HG03469 (cell line): ENCODE measurements around the gene BMP2K.

Experiments
- ATAC-seq: cut with Tn5 transposase; IDR thresholded peaks from one replicate; pipeline ENCODE4 v1.9.1; 2021; ENCODE audit warnings: mild to moderate bottlenecking, moderate library complexity, moderate number of reproducible peaks; ENCODE audit not compliant: unreplicated experiment

Gene BMP2K

DNA sequence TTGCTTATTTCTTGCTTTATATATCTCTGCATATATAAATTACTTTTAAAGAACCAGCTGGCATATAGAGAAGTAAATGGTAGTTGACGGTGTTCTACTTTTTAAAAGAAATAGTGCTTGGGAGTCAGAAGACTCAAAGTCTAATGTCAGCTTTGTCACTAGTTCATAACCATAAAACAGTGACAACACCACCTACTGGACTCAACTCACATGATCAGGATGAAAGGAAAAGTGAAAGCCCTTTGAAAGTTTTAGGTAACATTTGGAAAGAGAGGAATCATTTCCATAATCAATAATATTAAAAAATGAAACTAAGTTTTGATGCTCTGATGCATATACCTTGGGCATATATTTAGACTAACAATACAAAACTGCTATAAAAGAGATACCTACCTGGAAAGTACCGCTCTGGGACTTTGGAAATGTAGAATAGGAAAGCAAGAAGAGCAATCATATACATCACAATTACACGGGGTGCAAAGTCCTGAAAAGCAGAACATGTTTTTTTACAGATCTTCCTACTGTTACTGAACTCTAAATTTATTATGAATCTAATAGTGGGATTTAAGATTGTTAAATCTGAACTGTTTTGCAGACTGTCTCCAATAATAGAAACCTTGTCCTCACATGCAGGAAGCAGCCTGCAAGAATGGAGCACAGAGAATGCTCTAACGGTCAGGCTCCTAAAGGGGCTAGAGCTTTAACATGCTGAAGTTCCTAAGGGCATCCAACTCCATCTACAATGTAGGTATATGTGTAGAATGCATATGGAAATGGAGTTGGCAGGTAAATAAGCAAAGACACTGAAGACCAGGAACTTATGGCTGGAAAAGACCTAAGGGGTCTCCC lies 147.5 kb downstream of the BMP2K start:
- ATAC-seq = no peak

DNA sequence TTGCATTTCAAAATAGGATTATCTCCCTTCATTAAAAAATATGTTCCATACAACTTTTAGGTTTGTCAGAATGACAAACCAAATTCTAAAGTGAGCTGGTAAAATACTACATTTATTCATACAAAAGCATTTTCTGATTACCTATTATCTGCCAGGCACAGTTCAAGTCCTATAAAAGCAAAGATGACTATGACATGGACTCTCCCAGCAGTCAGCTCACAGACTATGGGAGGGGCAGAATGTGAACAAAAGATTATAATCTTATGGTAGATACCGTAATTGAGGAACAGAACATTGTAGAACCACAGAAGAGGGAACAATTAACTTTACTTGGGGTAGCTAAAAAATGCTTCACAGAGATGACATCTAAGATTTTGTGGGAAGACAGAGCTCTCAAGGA lies 150.7 kb downstream of the BMP2K start:
- ATAC-seq = no peak

DNA sequence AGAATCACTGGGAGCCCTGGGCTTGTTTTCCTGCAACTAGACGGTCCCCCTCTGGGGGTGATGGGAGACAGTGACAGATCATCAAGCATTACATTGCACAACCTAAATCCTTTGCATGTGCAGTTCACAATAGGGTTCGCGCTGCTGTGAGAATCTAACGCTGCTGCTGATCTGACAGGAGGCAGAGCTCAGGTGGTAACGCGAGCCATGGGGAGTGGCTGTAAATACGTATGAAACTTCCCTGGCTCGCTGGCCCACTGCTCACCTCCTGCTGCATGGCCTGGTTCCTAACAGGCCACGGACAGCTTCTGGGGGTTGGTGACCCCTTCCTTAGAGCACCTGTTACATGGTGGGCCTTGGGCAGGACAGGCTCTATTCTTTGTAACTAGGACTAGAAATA lies 152.7 kb downstream of the BMP2K start:
- no peak for ATAC-seq

DNA sequence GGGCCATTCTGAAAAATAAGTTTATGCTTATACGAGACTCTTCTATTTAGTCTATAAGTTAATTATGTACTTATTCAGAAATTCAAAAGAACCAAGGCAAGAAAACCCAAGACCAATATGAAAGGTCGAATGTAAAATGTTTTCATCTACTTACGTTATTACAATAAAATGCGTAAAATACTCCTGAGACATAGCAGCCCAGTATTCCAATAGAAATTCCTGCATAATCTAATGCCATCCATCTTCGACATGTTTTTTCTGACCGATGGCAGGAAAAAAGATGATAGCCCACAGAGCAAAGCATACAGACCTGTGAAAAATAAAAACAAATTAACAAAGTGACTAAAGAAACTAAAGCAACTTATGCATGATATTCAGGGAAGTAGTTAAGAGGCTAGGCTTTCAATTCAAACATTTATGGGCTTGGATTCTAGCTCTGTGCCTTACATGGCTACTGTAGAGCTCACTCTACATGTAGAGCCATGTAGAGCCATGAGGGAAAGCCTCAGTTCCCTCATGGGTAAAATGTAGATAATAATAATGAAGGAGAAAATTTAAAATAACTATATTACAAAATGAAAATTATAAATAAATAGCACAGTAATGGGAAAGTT lies 154.0 kb downstream of the BMP2K start:
- ATAC-seq = no peak

DNA sequence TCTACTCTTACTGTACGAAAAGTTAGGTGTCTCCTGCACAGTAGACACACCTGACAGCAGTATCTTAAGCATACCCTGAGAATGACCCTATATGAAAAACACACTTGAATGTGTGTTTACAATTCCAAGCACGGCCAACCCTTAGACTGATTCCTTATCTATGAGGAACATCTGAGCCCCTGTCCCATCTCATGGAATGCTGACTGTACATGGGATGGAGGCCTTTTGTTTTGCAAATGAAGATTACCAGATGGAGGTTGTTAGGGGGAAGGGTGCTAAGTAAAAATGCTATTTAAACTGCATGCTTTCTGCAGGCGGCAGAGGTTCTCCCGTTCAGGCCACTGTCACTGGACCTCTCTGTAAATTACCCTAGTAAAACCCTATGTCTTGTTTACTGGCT lies 160.8 kb downstream of the BMP2K start:
- no peak for ATAC-seq

DNA sequence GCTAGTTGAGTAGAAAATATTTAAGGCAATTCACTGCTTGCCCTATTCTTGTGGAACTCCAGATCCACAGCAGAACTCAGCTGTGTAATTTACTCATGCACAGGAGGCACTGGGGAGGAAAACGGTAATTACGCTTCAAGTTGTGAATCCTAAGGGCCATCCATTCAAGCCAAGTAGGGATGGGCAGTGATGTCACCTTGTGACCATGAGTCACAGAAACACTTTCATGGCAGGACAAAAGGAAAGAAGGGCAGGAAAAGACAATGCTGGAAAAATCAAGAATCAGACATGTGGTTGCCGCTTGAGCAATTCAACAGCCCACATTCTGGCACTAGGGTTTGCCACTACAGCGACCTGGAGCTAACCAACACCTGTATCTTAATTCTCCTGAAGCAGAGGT lies 161.7 kb downstream of the BMP2K start:
- no peak for ATAC-seq

DNA sequence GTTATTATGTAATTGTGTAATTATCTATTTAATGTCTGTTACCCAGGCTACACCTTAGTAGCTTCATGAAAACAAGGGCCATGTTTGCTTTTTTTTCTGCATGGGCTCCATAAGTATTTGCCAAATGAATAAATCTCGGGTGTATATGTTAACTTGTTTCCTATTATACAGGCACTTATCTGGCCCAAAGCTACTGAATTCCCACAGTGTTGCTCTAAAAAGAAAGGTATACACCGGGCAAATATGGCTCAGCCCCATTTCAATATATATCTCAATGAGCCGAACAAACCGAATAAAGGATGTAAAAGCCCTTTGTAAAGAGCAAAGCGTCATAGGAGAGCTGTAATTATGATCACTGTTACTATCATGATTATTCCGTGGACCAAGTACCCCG lies 162.3 kb downstream of the BMP2K start:
- ATAC-seq = no peak

DNA sequence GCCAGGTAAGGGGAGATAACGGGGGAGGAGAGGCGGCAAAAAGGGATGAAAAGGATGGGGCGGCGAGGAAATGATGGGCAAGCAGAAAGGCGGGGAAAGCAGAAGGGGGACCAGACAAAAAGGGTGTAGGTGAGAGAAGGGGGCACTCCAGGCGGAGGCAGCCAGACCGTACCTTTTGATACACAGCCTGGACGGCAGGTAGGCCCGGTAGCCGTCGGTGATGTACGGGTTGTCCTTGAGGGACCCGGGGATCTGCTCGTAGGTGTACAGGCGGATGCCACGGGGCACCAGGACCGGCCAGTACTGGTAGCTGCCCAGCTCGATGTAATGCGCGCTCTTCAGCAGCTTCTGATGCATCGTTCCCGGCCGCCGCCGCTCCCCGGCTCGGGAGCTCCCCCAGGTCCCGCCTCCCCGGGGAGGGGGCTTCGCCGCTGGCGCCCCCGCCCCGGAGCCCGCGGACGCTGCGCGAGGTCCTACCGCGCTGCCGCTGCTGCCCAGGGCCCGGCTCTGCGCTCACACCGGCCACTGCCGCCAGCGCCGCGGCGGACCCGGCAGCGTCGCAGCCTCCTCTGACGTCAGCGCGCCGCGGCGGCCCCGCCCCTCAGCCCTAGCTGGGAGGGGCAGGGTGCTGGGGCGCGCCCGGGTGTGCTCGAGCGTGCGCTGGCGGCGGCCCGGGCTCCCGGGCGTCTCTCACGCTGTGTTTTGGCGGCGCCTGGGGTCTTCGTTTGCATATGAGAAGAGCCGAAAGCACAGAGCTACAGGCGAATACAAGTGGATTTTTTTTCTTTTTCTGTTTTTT lies 162.9 kb downstream of the BMP2K start, which contains the start of gene PAQR3:
PAQR3 (minus strand) TSS at position 571 of the 799 bp plus-strand sequence; CDS start at position 357, 214 bp downstream.
- peak; percentile 97 for ATAC-seq

DNA sequence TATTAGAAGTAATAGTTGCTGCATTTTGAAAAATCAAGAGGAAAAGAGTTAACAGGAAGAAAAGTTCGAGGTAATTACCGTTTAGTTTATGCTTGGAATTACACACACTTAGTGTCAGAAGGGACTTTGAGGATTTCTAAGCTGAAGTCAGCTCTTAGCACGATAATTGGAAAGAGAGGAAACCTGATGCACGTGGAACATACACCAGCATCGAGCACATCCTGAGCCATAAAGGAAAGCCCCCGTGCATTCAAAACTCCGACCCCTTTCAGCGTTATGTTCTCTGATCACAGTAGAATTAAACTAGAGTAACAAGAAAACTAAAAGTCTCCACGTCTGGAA lies 163.5 kb downstream of the BMP2K start:
- peak; percentile 11 for ATAC-seq

DNA sequence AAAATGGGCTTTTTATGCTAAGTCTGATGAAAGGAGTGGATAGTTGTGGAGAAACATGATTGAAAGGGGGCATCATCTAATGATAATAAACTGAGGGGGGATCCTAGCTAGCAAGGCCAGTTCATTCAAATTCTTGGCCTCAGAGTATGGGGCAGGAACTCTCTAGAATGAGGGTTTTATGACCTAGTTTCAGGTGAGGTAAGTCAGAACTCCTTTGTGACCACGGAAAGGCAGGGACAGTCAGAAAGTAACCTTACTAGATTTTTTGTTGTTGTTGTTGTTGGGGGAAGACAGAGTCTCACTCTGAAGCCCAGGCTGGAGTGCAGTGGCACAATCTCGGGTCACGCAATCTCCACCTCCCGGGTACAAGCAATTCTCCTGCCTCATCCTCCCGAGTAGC lies 164.6 kb downstream of the BMP2K start:
- no peak for ATAC-seq

DNA sequence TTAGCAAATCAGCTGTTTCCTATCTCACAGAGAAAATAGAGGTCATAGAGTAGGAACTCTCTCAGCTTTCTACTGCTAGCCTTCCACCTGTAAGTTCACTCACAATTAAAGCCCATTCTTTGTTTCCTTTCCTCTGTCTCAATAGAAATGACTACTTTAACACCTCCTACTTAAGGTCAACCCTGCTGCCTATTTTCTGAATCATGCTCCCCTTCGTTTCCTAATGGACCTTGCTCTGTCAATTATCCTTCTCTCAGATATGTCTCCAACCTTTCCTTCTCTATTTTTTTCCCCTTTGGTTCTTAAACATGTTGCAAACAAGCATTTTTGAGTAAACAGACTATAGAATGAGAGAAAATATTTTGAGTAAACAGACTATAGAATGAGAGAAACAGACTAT lies 168.2 kb downstream of the BMP2K start:
- no peak for ATAC-seq

DNA sequence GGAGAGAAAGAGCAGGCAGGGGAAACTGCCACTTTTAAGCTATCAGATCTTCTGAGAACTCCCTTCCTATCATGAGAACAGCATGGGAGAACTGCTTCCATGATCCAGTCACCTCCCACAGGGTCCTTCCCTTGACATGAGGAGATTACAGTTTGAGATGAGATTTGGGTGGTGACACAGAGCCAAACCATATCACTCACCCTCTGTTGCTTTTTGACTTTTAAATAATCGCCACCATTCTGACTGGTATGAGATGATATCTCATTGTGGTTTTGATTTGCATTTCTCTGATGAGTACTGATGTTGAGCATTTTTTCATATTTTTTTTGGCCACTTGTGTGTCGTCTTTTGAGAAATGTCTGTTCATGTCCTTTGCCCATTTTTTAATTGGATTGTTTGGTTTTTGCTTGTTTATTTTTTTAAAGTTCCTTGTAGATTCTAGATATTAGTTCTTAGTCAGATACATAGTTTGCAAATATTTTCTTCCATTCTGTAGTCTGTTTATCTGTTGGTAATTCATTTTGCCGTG lies 169.6 kb downstream of the BMP2K start:
- no peak for ATAC-seq

DNA sequence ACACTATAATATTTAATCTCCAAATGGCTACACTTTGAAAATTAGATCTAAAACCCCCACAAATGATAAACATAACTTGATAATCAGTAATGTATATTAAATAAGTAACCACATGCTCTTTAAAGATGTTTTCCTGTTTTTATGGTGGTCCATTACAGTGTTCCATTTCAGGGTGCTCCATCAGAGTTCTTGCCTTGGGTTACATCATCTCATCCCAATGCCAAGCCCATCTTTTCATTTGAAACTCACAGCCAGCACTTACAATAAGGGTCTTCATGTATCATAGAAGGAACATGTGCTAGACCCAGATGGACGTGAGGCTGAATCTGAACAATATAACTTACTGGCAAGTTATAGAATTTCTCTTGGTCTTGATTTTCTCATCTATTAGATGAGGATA lies 173.6 kb downstream of the BMP2K start:
- ATAC-seq = no peak

DNA sequence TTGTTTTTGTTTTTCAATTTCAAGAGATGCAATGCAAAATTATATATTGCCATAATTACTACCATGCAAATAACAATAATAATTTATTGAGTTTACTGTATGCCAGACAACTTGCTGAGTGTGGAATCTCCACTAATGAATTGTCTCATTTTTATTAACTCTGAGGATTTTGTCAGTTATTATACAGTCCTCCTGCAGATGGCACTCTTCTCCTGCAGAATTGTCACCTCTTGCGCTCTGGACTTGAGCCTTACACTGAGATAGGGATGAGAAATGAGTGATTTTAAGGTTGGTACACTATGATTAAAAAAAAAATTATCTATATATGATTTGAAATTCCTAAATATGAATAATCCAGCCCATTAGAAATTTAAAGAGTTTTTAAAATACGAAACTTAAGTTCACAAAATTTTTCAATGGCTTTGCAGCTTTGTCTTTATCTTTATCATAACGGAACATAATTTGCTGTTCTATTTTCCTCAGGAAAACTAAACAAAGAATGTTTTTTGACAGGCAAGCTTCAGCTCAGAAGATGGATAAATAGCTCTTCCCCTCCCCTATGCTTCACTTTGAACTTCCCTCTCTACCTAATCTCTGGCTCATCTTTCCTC lies 175.8 kb downstream of the BMP2K start:
- ATAC-seq = peak; percentile 66

DNA sequence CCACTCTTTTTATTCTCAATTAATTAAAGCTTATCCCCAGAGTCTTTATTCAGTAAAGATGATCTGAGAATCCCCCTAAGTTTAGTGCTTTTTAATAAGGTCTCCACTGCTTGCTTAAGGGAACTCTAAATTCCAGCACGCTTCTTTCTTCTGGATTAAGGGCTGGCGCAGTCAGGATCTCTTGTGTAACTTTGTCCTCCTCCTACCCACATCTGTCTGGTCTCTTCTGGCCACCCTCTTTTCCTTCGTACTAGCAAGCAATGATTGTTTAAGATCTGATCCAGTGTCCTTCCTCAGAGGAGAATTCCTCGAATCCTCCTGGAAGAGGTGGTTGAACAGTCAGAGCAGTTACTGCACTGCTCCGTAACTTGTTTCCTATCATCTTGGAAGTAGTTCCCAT lies 177.1 kb downstream of the BMP2K start:
- no peak for ATAC-seq

DNA sequence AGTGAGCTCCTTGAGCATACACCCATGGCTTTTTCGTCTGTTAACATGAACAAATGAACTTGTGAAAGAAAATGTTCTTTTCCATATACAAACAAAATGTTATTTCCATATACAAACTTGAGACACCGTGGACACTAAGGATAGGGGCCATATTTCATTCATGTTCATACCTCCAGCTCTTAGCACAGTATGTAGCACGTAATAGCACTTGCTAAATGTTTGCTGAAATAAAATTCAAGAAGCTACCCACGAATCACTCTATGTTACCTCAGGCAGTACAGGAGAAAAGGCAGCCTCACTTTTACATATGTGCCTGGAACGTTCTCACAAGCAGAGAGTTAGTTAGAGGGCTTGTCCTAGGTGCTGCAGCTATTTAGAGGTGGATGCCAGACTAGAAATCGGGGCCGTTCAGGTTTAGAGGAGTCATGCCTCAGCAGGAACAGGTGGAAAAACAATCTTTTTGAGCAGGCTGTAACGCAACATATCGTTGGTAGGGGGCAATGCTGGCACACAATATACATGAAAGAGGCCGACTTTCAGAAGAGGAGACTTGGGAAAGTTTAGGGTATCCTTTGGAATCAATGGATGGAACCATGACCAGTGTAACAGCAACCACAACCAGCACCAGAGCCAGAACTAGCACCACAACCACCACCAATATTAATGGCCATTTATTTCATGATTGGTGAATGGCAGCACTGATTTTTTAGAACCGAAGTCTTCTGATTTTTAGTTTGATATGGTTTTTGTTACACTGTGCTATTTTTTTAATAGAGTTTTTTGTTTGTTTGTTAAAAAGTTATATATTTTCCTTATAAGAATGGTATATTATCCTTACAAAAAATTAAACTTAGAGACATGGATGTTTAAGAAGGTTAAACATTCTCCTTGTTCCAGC lies 177.9 kb downstream of the BMP2K start:
- ATAC-seq = no peak

DNA sequence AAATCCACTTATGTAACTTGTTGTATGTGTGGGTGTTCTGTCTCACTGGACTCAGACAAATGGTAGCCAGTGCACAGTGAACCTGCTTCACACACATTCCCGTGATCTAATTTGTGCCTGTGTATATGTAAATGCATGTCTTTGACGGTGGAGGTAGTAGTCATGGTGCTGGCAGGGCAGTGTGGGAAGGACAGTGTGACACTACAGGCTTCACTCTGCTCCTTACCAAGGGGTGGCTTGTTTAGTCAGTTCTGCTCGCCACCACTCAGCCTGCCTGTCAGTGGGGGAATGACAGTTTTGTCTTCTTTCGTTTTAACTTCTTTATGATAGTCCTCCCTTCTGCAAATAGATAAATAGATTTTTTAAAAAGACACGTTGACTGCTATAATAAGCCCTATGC lies 180.8 kb downstream of the BMP2K start:
- no peak for ATAC-seq

DNA sequence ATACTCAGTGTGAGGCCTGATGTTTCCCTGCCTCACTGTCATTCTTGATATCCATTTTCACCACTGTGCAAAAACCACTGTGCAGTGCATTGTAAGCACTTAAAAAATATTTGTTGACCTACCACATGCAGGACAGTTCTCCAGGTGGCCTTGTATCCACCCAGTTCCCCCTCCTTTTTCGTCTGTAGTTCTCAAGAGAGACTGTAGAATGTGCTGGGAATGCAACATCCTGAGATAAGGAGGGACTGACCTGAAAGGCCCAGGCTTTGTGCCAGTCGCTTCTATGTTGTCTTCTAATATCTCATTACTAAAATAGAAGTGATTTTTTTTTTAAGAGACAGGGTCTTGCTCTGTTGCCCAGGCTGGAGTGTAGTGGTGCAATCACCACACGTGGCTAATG lies 184.8 kb downstream of the BMP2K start:
- no peak for ATAC-seq
